HEK293 (cell line): ENCODE measurements around the gene KLHL8.

Experiments used
- CTCF ChIA-PET: fragments of 350-600 bp; formaldehyde crosslinking; extraction: SDS; loops from one replicate; lab custom pipeline; 2021; ENCODE audit warnings: antibody characterized with exemption; lab: Yijun Ruan, JAX
- POLR2A ChIA-PET: fragments of 300-600 bp; formaldehyde crosslinking; extraction: SDS; loops from one replicate; lab custom pipeline; 2020; ENCODE audit warnings: antibody characterized with exemption, inconsistent platforms; lab: Yijun Ruan, JAX
- H3K27ac ChIP-seq: fragments of 200-500 bp; sonication (Bioruptor generic); 2 replicates; pipeline ENCODE4 v1.5.1; 2014; ENCODE audit warnings: low read depth, low read length, control low read depth, inconsistent platforms; ENCODE audit errors: extremely low read depth
- H3K36me3 ChIP-seq, 2 experiments: fragments of 200-500 bp in 1 of 2; sonication (Bioruptor generic) in 1 of 2; 1 replicate in 1 of 2; 2 replicates in 1 of 2; pipeline ENCODE4 v1.5.1; 2014 to 2017; ENCODE audit warnings: inconsistent platforms in 2 of 2, low read length in 2 of 2; ENCODE audit not compliant: control insufficient read depth in 2 of 2, insufficient read depth in 1 of 2
- H3K4me1 ChIP-seq: fragments of 200-500 bp; sonication (Bioruptor generic); 2 replicates; pipeline ENCODE4 v1.5.1; 2014; ENCODE audit warnings: mild to moderate bottlenecking, low read length, inconsistent platforms; ENCODE audit not compliant: control insufficient read depth, insufficient read depth
- H3K4me3 ChIP-seq: 2 replicates; pipeline ENCODE4 v1.5.1; 2011; ENCODE audit warnings: low read depth, mild to moderate bottlenecking, control low read depth, low read length, moderate library complexity
- H3K9me3 ChIP-seq: fragments of 200-500 bp; sonication (Bioruptor generic); 2 replicates; pipeline ENCODE4 v1.5.1; 2014; ENCODE audit warnings: low read depth, low read length, inconsistent platforms; ENCODE audit not compliant: control insufficient read depth, insufficient read depth
- EGR2 ChIP-seq: fragments of 450-650 bp; formaldehyde crosslinking; IDR thresholded peaks from 2 replicates; pipeline ENCODE4 v1.5.1; 2016; ENCODE audit warnings: low read depth, missing biosample characterization, missing genetic modification characterization
- FEZF1 ChIP-seq: fragments of 450-650 bp; formaldehyde crosslinking; IDR thresholded peaks from 2 replicates; pipeline ENCODE4 v1.5.1; 2016; ENCODE audit warnings: missing biosample characterization, missing genetic modification characterization
- GFI1B ChIP-seq: fragments of 450-650 bp; formaldehyde crosslinking; IDR thresholded peaks from 2 replicates; pipeline ENCODE4 v1.5.1; 2016; ENCODE audit warnings: missing biosample characterization, missing genetic modification characterization
- KLF16 ChIP-seq: fragments of 450-650 bp; formaldehyde crosslinking; IDR thresholded peaks from 2 replicates; pipeline ENCODE4 v1.5.1; 2017; ENCODE audit warnings: missing biosample characterization, missing genetic modification characterization
- SETDB1 ChIP-seq: IDR thresholded peaks from one replicate; pipeline ENCODE4 v1.6.1; 2017; ENCODE audit warnings: mild to moderate bottlenecking, low read length, moderate library complexity, mixed read lengths; ENCODE audit not compliant: insufficient read length
- SP7 ChIP-seq: fragments of 450-650 bp; formaldehyde crosslinking; IDR thresholded peaks from 2 replicates; pipeline ENCODE4 v1.5.1; 2016; ENCODE audit warnings: missing biosample characterization, missing genetic modification characterization
- ZBTB1 ChIP-seq: fragments of 450-650 bp; formaldehyde crosslinking; IDR thresholded peaks from 2 replicates; pipeline ENCODE4 v1.5.1; 2016; ENCODE audit warnings: missing biosample characterization, missing genetic modification characterization
- ZNF121 ChIP-seq: fragments of 450-650 bp; formaldehyde crosslinking; IDR thresholded peaks from 2 replicates; pipeline ENCODE4 v1.5.1; 2016; ENCODE audit warnings: missing biosample characterization, missing genetic modification characterization
- ZNF174 ChIP-seq: fragments of 450-650 bp; formaldehyde crosslinking; IDR thresholded peaks from 2 replicates; pipeline ENCODE4 v1.5.0; 2017; ENCODE audit warnings: missing biosample characterization, mild to moderate bottlenecking, missing genetic modification characterization
- ZNF184 ChIP-seq: fragments of 450-650 bp; IDR thresholded peaks from 2 replicates; pipeline ENCODE4 v1.5.1; 2018; ENCODE audit warnings: missing biosample characterization, mild to moderate bottlenecking, missing genetic modification characterization
- ZNF48 ChIP-seq: fragments of 450-650 bp; formaldehyde crosslinking; IDR thresholded peaks from 2 replicates; pipeline ENCODE4 v1.5.1; 2016; ENCODE audit warnings: missing biosample characterization, missing genetic modification characterization
- ZNF501 ChIP-seq: fragments of 450-650 bp; formaldehyde crosslinking; IDR thresholded peaks from 2 replicates; pipeline ENCODE4 v1.5.1; 2016; ENCODE audit warnings: missing biosample characterization, missing genetic modification characterization
- ZNF510 ChIP-seq: fragments of 450-650 bp; formaldehyde crosslinking; IDR thresholded peaks from 2 replicates; pipeline ENCODE4 v1.5.1; 2018; ENCODE audit warnings: mild to moderate bottlenecking, missing genetic modification characterization, missing biosample characterization; ENCODE audit not compliant: insufficient replicate concordance
- ZNF585B ChIP-seq: fragments of 450-650 bp; formaldehyde crosslinking; IDR thresholded peaks from 2 replicates; pipeline ENCODE4 v1.5.1; 2016; ENCODE audit warnings: missing biosample characterization, missing genetic modification characterization
- ZNF623 ChIP-seq: fragments of 450-650 bp; formaldehyde crosslinking; IDR thresholded peaks from 2 replicates; pipeline ENCODE4 v1.5.1; 2016; ENCODE audit warnings: missing biosample characterization, missing genetic modification characterization
- ZNF629 ChIP-seq: fragments of 450-650 bp; formaldehyde crosslinking; IDR thresholded peaks from 2 replicates; pipeline ENCODE4 v1.5.1; 2017; ENCODE audit warnings: missing biosample characterization, missing genetic modification characterization
- ZNF645 ChIP-seq: fragments of 450-650 bp; formaldehyde crosslinking; IDR thresholded peaks from 2 replicates; pipeline ENCODE4; 2016; ENCODE audit warnings: missing biosample characterization, missing genetic modification characterization
- ZNF670 ChIP-seq: fragments of 450-650 bp; formaldehyde crosslinking; IDR thresholded peaks from 2 replicates; pipeline ENCODE4 v1.5.1; 2016; ENCODE audit warnings: missing biosample characterization, missing genetic modification characterization, low read depth

Gene KLHL8

GRCh38 chr4:87130985-87131703, 89.3 kb downstream of the KLHL8 start:
- Histone ChIP-seq H3K4me3 (no peak overlapping the region), H3K27ac (no peak overlapping the region), H3K36me3 (peaks cover 0 to 78% of the 10 kb centered on the region in 2 experiments; a peak in 2 of 3 replicates), H3K9me3 (no peaks in the 10 kb centered on the region), H3K4me1 (no peaks in the 10 kb centered on the region)
- CTCF ChIA-PET: no interaction called here
- POLR2A ChIA-PET: no interaction called here
- TF ChIP-seq ZNF121 (tag by site-specific recombination) (no peak), EGR2 (tag by site-specific recombination) (no peak), ZBTB1 (tag by site-specific recombination) (no peak)

GRCh38 chr4:87129681-87130080, 90.7 kb downstream of the KLHL8 start:
- Histone ChIP-seq H3K27ac (no peak overlapping the region), H3K36me3 (peaks cover 0 to 78% of the 10 kb centered on the region in 2 experiments; a peak in 2 of 3 replicates), H3K9me3 (no peaks in the 10 kb centered on the region), H3K4me1 (no peaks in the 10 kb centered on the region), H3K4me3 (no peak overlapping the region)
- no peak for TF ChIP-seq ZNF510
- no peak for TF ChIP-seq ZNF174
- no peak for TF ChIP-seq ZNF623
- TF ChIP-seq ZNF501: no peak
- no peak for TF ChIP-seq GFI1B (tag by site-specific recombination)
- TF ChIP-seq SETDB1: no peak
- no peak for TF ChIP-seq SP7 (tag by site-specific recombination)
- POLR2A ChIA-PET: no interaction called here
- CTCF ChIA-PET: interaction anchor here (0.6 to 0.7 kb wide), 2 partner anchors 185 to 1926 kb away, joined by 3 read pairs; no protein-coding TSS in a partner anchor

GRCh38 chr4:87128006-87128705, 92.3 kb downstream of the KLHL8 start:
- Histone ChIP-seq H3K4me1 (no peaks in the 10 kb centered on the region), H3K27ac (no peak overlapping the region), H3K4me3 (no peak overlapping the region), H3K9me3 (no peaks in the 10 kb centered on the region), H3K36me3 (peaks cover 0 to 66% of the 10 kb centered on the region in 2 experiments; a peak in 2 of 3 replicates)
- POLR2A ChIA-PET: no interaction called here
- CTCF ChIA-PET: no interaction called here
- no peak for TF ChIP-seq KLF16 (tag by site-specific recombination)
- no peak for TF ChIP-seq SP7 (tag by site-specific recombination)
- no peak for TF ChIP-seq ZNF670

GRCh38 chr4:87126056-87126455, 94.4 kb downstream of the KLHL8 start:
- Histone ChIP-seq H3K9me3 (no peaks in the 10 kb centered on the region), H3K36me3 (peaks cover 0 to 45% of the 10 kb centered on the region in 2 experiments; a peak in 2 of 3 replicates), H3K27ac (no peak overlapping the region), H3K4me1 (no peaks in the 10 kb centered on the region), H3K4me3 (no peak overlapping the region)
- POLR2A ChIA-PET: no interaction called here
- CTCF ChIA-PET: no interaction called here
- no peak for TF ChIP-seq ZNF184
- no peak for TF ChIP-seq ZNF174
- TF ChIP-seq ZNF645 (tag by site-specific recombination): no peak
- no peak for TF ChIP-seq FEZF1 (tag by site-specific recombination)
- TF ChIP-seq ZNF48 (tag by site-specific recombination): no peak
- no peak for TF ChIP-seq ZNF629
- no peak for TF ChIP-seq ZNF585B
